OCI-LY1 (cell line): ENCODE data around the gene RSPH1.

Experiments
- H2AFZ ChIP-seq: fragments of 200-600 bp; sonication (generic), shearing (Covaris generic); 2 replicates; pipeline ENCODE4 v1.6.0; 2014; ENCODE audit warnings: antibody characterized with exemption, mild to moderate bottlenecking, low read length
- H3F3A ChIP-seq: fragments of 200-600 bp; sonication (generic), shearing (Covaris generic); 2 replicates; pipeline ENCODE4 v1.6.0; 2014; ENCODE audit warnings: mild to moderate bottlenecking, antibody characterized with exemption, low read length, moderate library complexity; ENCODE audit not compliant: insufficient read depth
- H3K27ac ChIP-seq: fragments of 200-600 bp; sonication (generic); 2 replicates; pipeline ENCODE4 v1.5.1; 2014; ENCODE audit warnings: low read length, mixed run types, mild to moderate bottlenecking, low read depth; ENCODE audit not compliant: poor library complexity, severe bottlenecking
- H3K27me3 ChIP-seq: fragments of 200-600 bp; sonication (generic); 2 replicates; pipeline ENCODE4 v1.6.0; 2014; ENCODE audit warnings: antibody characterized with exemption, mild to moderate bottlenecking, low read length, moderate library complexity; ENCODE audit not compliant: insufficient read depth
- H3K36me3 ChIP-seq: fragments of 200-600 bp; sonication (generic); 2 replicates; pipeline ENCODE4 v1.6.1; 2014; ENCODE audit warnings: mild to moderate bottlenecking, antibody characterized with exemption, low read length, moderate library complexity, mixed read lengths; ENCODE audit not compliant: insufficient read depth
- H3K4me1 ChIP-seq: fragments of 200-600 bp; sonication (generic); 2 replicates; pipeline ENCODE4 v1.5.1; 2014; ENCODE audit warnings: mild to moderate bottlenecking, low read length, moderate library complexity; ENCODE audit not compliant: insufficient read depth, severe bottlenecking
- H3K4me2 ChIP-seq: fragments of 200-600 bp; sonication (generic), shearing (Covaris generic); 2 replicates; pipeline ENCODE4 v1.6.1; 2014; ENCODE audit warnings: low read length
- H3K4me3 ChIP-seq: fragments of 200-600 bp; sonication (generic); 2 replicates; pipeline ENCODE4 v1.5.1; 2014; ENCODE audit warnings: low read length, low read depth, mild to moderate bottlenecking, mixed read lengths; ENCODE audit not compliant: poor library complexity, severe bottlenecking
- H3K79me2 ChIP-seq: fragments of 200-600 bp; shearing (Covaris generic); 2 replicates; pipeline ENCODE4 v1.6.1; 2016; ENCODE audit warnings: mixed run types, low read length, mixed read lengths; ENCODE audit not compliant: insufficient read depth
- H3K9ac ChIP-seq: fragments of 200-600 bp; sonication (generic), shearing (Covaris generic); 2 replicates; pipeline ENCODE4 v1.6.1; 2014; ENCODE audit warnings: mild to moderate bottlenecking, low read length, mixed read lengths
- H3K9me2 ChIP-seq: fragments of 200-600 bp; sonication (generic), shearing (Covaris generic); 2 replicates; pipeline ENCODE4 v1.6.1; 2014; ENCODE audit warnings: low read depth, mild to moderate bottlenecking, low read length, mixed read lengths
- H3K9me3 ChIP-seq: fragments of 200-600 bp; shearing (Covaris generic); 2 replicates; pipeline ENCODE4 v1.6.1; 2014; ENCODE audit warnings: low read length, mixed read lengths
- H4K20me1 ChIP-seq: fragments of 200-600 bp; sonication (generic), shearing (Covaris generic); 2 replicates; pipeline ENCODE4 v1.6.0; 2016; ENCODE audit warnings: mild to moderate bottlenecking, low read length; ENCODE audit not compliant: insufficient read depth
- CTCF ChIP-seq: fragments of 200-600 bp; sonication (generic), shearing (Covaris generic); IDR thresholded peaks from 2 replicates; pipeline ENCODE4 v1.5.1; 2017; ENCODE audit warnings: mild to moderate bottlenecking, antibody characterized with exemption, low read length, moderate library complexity, mixed read lengths
- EZH2 ChIP-seq: fragments of 200-600 bp; sonication (generic), shearing (Covaris generic); IDR thresholded peaks from 2 replicates; pipeline ENCODE4 v1.8.0; 2017; ENCODE audit warnings: borderline replicate concordance, mixed run types, mild to moderate bottlenecking, antibody characterized with exemption, low read length, moderate library complexity, mixed read lengths

The RSPH1 gene

DNA sequence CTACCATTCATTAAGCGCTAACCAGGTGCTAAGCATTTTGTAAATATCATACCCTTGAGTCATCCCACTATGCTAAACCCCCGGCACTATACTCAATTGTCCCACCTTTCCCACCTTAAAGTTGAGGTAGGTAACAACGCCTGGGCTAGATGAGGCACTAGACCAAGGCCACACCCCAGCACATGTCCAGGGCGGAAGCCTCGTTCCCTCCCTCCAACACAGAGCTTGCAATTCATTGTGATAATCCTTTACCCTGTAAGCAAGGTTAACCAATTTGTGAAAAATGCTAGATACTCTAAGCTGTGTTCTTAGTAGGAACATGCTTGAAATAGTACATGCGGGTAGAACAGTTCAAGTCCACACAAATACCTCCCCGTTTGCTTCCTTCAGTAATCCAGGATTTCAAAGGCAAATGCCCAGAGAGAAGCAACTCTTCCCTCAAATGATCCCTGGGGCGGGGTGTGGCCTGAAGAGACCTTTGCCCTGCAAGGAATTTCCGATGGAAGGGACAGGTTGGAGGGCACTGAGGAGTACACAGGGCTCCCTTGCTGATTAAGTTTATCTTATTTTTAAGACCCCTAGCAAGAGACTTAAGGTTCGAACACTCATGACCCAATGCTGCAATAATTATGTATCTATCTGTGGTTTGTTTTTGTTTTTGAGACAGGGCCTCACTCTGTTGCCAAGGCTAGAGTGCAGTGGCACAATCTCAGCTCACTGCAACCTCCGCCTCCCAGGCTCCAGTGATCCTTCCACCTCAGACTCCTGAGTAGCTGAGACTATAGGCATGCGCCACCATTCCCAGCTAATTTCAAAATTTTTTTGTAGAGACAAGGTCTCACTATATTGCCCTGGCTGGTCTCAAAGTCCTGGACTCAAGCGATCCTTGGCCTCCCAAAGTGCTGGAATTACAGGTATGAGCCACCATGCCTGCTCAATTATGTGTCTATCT, 2.6 kb downstream of the RSPH1 start:
- peaks cover 16% of the 10 kb centered on the region for H3K4me1 ChIP-seq
- H3K4me2 ChIP-seq = no peak overlapping the region
- no peaks in the 10 kb centered on the region for H3F3A ChIP-seq
- H3K9me2 ChIP-seq = no peaks in the 10 kb centered on the region
- H2AFZ ChIP-seq = no peak overlapping the region
- H3K27me3 ChIP-seq = peaks cover 18% of the 10 kb centered on the region; the same call in 1 of the 2 replicates
- no peak overlapping the region for H3K27ac ChIP-seq
- H3K9me3 ChIP-seq = no peaks in the 10 kb centered on the region
- no peaks in the 10 kb centered on the region for H3K79me2 ChIP-seq
- TF ChIP-seq CTCF (no peak), EZH2 (no peak)
- H3K4me3 ChIP-seq = no peak overlapping the region
- H3K36me3 ChIP-seq = no peaks in the 10 kb centered on the region
- no peaks in the 10 kb centered on the region for H4K20me1 ChIP-seq
- H3K9ac ChIP-seq = no peak overlapping the region

GRCh38 chr21:42492201-42492600, 3.8 kb downstream of the RSPH1 start:
- Histone ChIP-seq H2AFZ (no peak overlapping the region), H3K4me1 (peaks cover 15% of the 10 kb centered on the region), H3K27ac (no peak overlapping the region), H3K9me3 (no peaks in the 10 kb centered on the region), H4K20me1 (no peaks in the 10 kb centered on the region), H3K27me3 (peaks cover 18% of the 10 kb centered on the region; the same call in 1 of the 2 replicates), H3K9ac (no peak overlapping the region), H3K4me2 (no peak overlapping the region), H3K9me2 (no peaks in the 10 kb centered on the region), H3K4me3 (no peak overlapping the region), H3F3A (no peaks in the 10 kb centered on the region), H3K36me3 (no peaks in the 10 kb centered on the region), H3K79me2 (no peaks in the 10 kb centered on the region)
- TF ChIP-seq CTCF (no peak), EZH2 (no peak)

GRCh38 chr21:42491328-42491727, 4.7 kb downstream of the RSPH1 start:
- no peak overlapping the region for H3K4me2 ChIP-seq
- H4K20me1 ChIP-seq = no peaks in the 10 kb centered on the region
- no peak overlapping the region for H3K4me3 ChIP-seq
- no peak overlapping the region for H2AFZ ChIP-seq
- H3K4me1 ChIP-seq = peaks cover 6% of the 10 kb centered on the region
- no peaks in the 10 kb centered on the region for H3F3A ChIP-seq
- no peak overlapping the region for H3K9ac ChIP-seq
- H3K27me3 ChIP-seq = peaks cover 18% of the 10 kb centered on the region; the same call in 1 of the 2 replicates
- TF ChIP-seq EZH2 (no peak), CTCF (no peak)
- no peaks in the 10 kb centered on the region for H3K9me2 ChIP-seq
- H3K36me3 ChIP-seq = no peaks in the 10 kb centered on the region
- no peaks in the 10 kb centered on the region for H3K79me2 ChIP-seq
- no peaks in the 10 kb centered on the region for H3K9me3 ChIP-seq
- no peak overlapping the region for H3K27ac ChIP-seq
